ENCODE data around the gene ABCD4. TPM values are rescaled to one million over a fixed set of nuclear protein-coding genes. Genes with fewer than 3 reads are reported as not detected.
A peak's percentile ranks its signal among the peaks of the same experiment; 100 is the strongest.
"Not testable (repeated sequence)": the region's sequence is repeated elsewhere in the genome, so short reads cannot be mapped to it uniquely, and the experiment has no call there.

The ABCD4 gene
- 10 to 100 TPM in 11 of 12 donors, not detected in 1; 42.6 to 84.9 (median 55.7) TPM for polyA plus RNA-seq (ENCODE audit: insufficient read length in 12 of 12)
- long read RNA-seq, donor 1, partial matches to known transcripts: 5 of 10 reads
- long read RNA-seq, donor 1, other reads (novel, unspliced or antisense): 0 of 10 reads
- long read RNA-seq, donor 2, partial matches to known transcripts: 0 of 3 reads
- long read RNA-seq, donor 2, other reads (novel, unspliced or antisense): 0 of 3 reads
- long read RNA-seq, donor 3, partial matches to known transcripts: 0 of 2 reads
- long read RNA-seq, donor 3, other reads (novel, unspliced or antisense): 0 of 2 reads
- long read RNA-seq, donor 4, partial matches to known transcripts: 5 of 6 reads
- long read RNA-seq, donor 4, other reads (novel, unspliced or antisense): 0 of 6 reads
- long read RNA-seq, donor 5, partial matches to known transcripts: 6 of 10 reads
- long read RNA-seq, donor 5, other reads (novel, unspliced or antisense): 0 of 10 reads
- long read RNA-seq, donor 6, partial matches to known transcripts: 0 of 1 reads
- long read RNA-seq, donor 6, other reads (novel, unspliced or antisense): 0 of 1 reads
- long read RNA-seq, donor 7, partial matches to known transcripts: 0 of 2 reads
- long read RNA-seq, donor 7, other reads (novel, unspliced or antisense): 0 of 2 reads
- long read RNA-seq, donor 8, transcript ABCD4-203 (2 exons, 1,123 nt): major isoform, 5 of 13 reads
- long read RNA-seq, donor 8, partial matches to known transcripts: 5 of 13 reads
- long read RNA-seq, donor 8, other reads (novel, unspliced or antisense): 0 of 13 reads
- long read RNA-seq, donor 9, partial matches to known transcripts: 0 of 2 reads
- long read RNA-seq, donor 9, other reads (novel, unspliced or antisense): 0 of 2 reads
- long read RNA-seq, donor 10, partial matches to known transcripts: 5 of 8 reads
- long read RNA-seq, donor 10, other reads (novel, unspliced or antisense): 0 of 8 reads
- long read RNA-seq, donor 11, partial matches to known transcripts: 0 of 2 reads
- long read RNA-seq, donor 11, other reads (novel, unspliced or antisense): 0 of 2 reads

GRCh38 chr14:74302634-74303569 is at the start of gene ABCD4:
ABCD4 (minus strand) TSS chr14:74302934; CDS start chr14:74302912, 22 bp downstream.
- DNase-seq: peak; percentile 93

- DNase-seq: no peak
Observed at GRCh38 chr14:74350928-74351323, 48.2 kb upstream of the ABCD4 start.

- DNase-seq: no peak
Observed at GRCh38 chr14:74350211-74350927, 47.6 kb upstream of the ABCD4 start.

GRCh38 chr14:74349757-74350156 is 47.0 kb upstream of the ABCD4 start:
- DNase-seq: no peak

DNA sequence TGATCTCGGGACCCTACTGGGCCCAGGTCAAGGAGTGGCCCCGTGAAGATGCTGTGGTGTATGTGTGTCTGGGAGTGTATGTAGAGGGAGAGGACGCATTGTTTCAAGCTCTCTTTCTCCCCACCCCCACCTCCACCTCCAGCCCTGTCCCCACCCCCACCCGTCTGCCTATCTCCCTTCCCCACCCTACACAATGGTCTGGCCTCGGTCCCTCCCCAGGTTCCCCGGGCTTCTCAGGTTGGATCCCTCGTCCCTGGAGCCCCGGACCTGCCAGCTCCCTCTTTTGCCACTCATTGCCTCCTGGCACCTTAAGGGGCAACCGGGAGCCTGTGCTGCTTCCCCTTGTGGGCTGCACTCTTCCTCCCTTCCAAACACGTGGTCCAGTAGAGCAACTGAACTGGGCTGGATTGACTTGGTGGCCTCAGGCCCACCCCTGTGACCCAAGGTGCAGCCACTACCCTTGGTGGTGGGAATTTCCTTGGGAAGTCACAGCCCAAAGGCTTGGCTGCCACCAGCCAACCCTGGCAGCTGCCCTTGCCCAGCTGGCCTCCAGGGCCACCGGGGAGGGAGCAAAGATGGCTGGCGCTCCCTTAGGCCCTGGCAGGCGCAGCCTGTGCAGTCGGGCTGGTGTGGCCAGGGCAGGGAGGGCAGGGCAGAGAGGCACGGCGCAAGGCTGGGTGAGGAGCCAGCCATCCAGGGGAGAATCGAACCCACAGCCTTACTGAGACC is 46.2 kb upstream of the ABCD4 start:
- DNase-seq: no peak

DNA sequence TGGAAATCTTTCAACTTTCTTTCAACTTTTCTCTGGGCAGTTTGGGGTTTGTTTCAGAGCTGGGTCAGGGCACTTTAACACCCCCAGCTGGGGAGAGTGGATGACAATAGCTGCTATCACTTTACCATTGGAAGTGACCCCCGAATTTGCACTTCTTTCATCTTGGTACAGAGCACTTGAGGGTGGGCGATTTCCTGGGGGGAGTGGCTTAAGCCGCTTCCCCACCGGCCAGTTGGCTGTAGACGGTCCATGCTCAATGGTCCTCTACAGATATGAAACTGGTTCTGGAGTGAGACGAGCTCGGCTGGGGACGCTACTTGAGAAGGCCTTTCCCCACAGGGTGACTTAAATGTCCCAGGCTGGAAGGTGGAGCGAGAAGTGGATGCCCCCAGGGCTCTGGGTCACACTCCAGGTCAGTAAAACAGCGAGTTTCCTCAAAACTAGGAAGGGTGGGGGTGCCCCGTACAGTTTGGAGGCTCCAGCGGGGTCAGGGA is 45.6 kb upstream of the ABCD4 start, which contains the start of gene VRTN:
TSS of gene VRTN (plus strand) at position 231 of the 494 bp plus-strand sequence. CDS start 8,313 bp downstream, outside the sequence.
- no peak for DNase-seq

- DNase-seq: no peak
Observed at GRCh38 chr14:74347795-74348100, 45.0 kb upstream of the ABCD4 start.

- DNase-seq: no peak
Observed at GRCh38 chr14:74347097-74347794, 44.5 kb upstream of the ABCD4 start.

- no peak for DNase-seq
Observed at GRCh38 chr14:74346341-74346740, 43.6 kb upstream of the ABCD4 start.

GRCh38 chr14:74333909-74334308 is 31.2 kb upstream of the ABCD4 start:
- no peak for DNase-seq

- not testable (repeated sequence) for DNase-seq
Observed at GRCh38 chr14:74329950-74330552, 27.3 kb upstream of the ABCD4 start.

GRCh38 chr14:74326369-74327152 is 23.8 kb upstream of the ABCD4 start:
- no peak for DNase-seq

GRCh38 chr14:74325446-74325845 is 22.7 kb upstream of the ABCD4 start:
- DNase-seq: no peak

DNA sequence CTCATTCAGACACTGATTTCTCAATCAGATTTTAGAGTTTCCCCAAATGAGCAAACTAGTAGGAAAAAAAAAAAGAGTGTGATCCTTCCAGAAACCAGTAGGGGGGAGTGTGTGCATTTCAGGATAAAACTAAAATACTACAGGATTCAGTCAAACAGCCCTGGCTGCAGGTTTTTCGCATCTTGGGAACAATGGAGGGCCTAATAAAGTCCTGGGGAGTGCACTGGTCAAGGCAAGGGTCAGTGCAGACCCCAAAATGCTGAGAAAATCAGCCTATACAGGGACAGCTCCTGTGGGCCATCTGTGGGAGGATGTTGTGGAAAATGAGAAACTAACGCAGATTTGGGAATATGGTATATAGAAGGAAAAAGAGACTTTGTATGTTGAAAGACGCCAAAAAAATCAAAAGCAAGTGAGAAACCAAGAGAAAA is 22.2 kb upstream of the ABCD4 start:
- no peak for DNase-seq

DNA sequence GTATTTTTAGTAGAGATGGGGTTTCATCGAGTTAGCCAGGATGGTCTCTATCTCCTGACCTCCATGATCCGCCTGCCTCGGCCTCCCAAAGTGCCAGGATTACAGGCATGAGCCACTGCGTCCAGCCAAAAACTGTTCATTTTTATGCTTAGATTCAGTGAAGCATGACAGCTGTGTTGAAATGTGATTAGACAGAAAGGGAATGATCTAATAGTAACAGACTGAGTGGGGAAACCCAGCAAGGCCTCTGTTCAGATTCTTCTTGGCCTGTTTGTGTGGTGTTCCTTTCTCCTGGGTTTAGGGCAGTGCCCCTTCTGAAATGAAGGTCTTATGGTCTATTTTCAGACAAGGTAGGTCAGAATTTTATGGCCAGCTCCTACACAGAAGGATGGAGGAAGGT is 11.8 kb upstream of the ABCD4 start:
- no peak for DNase-seq

- no peak for DNase-seq
Observed at GRCh38 chr14:74313601-74314000, 10.9 kb upstream of the ABCD4 start.

GRCh38 chr14:74312161-74312560 is 9.4 kb upstream of the ABCD4 start:
- DNase-seq: no peak

Measured in muscle of arm (tissue), 14 donors.